GM21390 (cell line): ENCODE data around the gene RET.

Source experiments
- ATAC-seq: cut with Tn5 transposase; IDR thresholded peaks from one replicate; pipeline ENCODE4 v1.9.1; 2021; ENCODE audit not compliant: unreplicated experiment

The RET gene

GRCh38 chr10:43044448-43044921, 32.4 kb upstream of the RET start:
- no peak for ATAC-seq

- no peak for ATAC-seq
Measured at GRCh38 chr10:43044961-43045621, 31.8 kb upstream of the RET start.

DNA sequence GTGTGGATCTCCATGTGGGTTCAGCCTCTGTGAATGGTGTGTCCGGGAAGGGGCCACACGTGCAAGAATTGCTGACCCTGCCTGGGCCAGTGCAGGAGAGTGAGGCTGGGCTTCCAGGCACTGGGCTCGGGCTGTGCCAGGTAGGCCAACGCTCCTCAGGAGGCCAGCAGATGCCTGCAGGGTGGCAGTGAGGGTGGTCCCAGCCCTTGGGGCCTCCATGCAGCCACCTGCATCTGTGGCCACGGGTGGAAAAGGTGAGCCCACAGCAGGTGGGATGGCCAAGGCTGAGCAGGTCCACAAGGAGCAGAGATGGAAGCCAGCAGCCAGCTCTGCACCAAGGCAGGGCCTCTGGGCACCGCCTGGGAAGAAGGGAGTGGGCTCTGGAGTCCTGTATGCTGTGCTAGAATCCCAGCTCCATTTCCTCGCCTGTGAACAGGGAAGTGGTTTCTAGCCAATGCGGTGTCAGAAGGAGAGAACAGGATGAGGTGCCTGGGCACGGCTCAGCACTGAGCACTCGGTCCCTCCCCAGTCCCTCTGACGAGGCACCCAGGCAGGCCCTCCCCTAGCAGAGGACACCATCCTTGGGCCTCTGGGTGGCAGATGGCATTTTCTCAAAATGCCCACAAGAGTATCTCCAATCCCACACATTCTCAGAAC, 31.1 kb upstream of the RET start:
- ATAC-seq = no peak

GRCh38 chr10:43046288-43046991, 30.4 kb upstream of the RET start:
- ATAC-seq = no peak

DNA sequence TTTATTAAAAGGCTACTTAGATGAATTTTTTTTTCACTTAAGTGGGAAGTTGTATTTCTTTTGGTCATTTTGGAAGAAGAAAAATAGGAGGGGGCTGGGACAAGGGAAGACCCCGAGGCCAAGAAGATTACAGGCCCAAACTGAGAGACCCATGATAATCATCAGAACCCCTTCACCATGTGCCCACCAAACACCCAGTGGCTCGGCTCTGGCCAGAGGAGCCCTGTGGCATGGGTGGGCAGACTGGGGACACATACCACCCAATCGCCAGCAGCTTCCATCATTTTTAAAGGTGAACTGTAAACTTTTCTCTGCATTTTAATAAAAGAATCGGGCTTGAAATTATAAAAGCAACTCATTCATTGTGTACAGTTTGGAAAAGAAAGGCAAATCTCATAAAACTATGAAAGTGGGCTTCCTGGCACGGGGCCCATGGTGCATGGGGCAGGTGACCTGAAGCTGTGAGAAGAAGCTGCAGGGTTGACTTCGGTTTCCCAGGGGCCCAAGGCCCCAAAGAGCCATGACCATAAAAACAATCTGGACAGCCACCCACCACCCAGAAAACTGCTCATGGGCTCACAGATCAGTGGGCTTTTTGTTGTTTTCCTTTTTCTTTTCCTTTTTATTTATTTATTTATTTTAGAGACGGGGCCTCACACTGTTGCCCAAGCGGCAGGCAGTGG, 29.4 kb upstream of the RET start:
- ATAC-seq = no peak

DNA sequence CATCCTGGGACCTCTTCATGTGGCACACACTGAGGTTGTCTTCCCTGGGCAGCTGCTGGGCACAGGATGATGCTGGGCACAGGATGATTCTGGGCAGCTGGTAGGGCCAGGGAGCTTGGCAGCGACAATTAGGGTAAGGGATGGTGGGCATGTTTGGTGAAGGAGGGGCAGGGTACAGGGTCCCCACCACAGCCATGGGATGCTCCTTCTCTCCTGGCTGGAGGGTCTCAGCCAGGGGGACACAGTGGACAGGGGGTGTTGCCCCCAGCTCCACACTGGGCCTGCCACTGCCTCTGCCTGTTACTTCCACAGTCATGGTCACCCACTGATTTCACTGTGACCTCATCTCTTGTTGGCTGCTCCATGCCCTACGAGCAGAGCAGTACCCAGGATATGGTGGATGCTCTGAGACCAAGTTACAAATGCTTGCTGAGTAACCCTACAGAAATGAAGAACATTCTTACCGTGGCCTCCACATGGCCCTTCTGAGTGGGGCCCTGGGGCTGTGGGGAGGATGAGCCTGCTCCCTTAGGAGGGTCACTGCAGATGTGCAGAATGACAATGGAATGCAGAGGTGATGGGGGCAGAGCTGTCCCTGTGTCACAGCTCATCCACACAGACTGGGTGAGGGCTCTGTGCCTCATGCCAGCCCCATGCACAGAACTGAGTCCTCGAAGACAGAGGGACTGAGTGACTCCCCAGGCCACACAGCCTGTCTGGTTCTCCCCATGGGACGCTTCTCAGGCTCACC, 28.4 kb upstream of the RET start:
- no peak for ATAC-seq

DNA sequence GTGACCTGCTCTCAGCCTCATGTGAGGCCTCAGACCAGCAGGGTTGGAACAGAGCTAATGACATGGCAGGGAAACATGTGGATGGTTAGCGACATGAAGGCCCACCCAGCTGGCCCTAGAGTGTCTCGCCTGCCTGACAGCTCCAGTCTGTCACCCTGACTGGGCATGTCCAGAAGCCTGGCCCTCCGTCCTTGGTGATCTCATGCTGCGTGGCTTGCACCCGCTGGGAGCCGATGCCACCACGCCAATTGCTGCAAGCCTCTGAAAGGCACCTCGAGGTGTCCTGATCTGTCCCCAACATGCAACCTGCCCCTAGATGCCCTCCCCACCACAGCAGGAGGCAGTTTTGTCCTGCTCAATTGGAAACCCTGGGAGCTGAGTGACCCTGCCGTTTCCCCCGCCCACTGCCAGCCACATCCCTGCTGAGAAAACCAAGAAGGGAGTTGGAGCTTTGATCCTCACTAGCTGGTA, 27.8 kb upstream of the RET start:
- no peak for ATAC-seq

DNA sequence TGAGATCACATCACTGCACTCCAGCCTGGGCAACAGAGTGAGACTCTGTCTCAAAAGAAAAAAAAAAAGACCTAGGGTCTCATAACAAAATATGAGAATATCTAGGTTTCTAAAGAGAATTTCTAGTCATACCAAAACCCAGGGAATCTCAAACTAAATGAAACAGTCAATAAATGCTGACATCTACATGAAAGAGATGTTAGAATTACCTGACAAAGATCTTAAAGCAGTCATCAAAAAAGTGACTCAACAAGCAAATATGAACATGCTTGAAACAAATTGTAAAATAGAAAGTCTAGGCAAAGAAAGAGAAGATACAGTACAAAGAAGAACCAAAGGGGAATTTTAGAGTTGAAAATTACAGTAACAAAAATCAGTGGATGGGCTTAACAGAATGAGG, 26.9 kb upstream of the RET start:
- ATAC-seq = no peak

- no peak for ATAC-seq
Measured at GRCh38 chr10:43053825-43054224, 23.0 kb upstream of the RET start.

- no peak for ATAC-seq
Measured at GRCh38 chr10:43054593-43054992, 22.3 kb upstream of the RET start.

GRCh38 chr10:43055217-43055616, 21.7 kb upstream of the RET start:
- no peak for ATAC-seq

DNA sequence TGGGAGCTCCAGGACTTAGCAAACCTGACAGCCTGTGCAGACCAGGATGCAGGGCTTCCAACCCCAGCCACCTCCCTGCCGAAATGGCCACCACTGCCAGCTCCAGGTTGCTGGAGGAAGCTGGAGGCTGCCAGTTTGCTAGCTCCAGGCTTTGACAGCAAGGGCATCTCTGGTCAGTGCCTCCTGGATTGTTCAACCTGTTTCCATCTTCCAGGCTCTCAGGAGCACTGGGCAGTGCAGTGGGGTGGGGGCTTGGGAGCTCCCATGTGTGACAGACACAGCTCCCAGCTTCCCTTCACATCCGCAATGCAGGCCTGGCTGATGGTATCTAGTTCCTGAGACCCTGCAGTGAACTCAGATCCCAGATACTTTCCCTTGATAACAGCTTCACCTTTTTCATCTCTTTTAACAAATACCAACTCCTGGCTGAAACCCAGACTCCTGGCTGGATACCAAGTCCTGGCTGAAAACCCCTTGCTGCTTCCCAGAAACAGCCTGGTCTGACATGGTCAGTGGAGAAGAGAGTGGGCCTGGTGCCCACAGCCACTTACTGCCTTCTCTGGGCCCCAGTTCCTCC, 20.8 kb upstream of the RET start:
- no peak for ATAC-seq

GRCh38 chr10:43056568-43057011, 20.3 kb upstream of the RET start:
- ATAC-seq = no peak

DNA sequence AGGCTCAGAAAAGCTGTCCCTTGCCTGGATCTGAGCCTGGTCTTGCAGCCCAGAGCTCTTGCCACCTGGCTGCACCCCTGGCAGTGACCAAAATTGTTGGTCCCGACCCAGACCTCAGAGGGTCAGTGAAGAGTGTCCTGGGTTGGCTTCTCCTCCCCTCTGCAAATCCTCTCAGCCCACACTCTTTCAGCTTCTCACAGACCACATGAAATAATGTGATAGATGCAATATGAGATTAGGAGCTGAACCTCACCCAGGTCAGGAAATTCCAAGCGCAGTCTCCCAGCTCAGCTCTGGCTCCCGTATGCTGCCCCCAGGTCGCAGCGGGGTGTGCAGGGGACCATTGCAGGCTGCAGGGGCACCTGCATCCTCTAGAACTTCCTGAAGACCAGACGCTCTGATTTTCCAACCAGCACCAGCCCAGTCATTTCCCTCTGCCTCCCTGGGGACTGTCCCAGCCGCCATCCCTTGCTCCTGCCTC, 19.6 kb upstream of the RET start:
- no peak for ATAC-seq

GRCh38 chr10:43057831-43058340, 19.0 kb upstream of the RET start:
- ATAC-seq = no peak

DNA sequence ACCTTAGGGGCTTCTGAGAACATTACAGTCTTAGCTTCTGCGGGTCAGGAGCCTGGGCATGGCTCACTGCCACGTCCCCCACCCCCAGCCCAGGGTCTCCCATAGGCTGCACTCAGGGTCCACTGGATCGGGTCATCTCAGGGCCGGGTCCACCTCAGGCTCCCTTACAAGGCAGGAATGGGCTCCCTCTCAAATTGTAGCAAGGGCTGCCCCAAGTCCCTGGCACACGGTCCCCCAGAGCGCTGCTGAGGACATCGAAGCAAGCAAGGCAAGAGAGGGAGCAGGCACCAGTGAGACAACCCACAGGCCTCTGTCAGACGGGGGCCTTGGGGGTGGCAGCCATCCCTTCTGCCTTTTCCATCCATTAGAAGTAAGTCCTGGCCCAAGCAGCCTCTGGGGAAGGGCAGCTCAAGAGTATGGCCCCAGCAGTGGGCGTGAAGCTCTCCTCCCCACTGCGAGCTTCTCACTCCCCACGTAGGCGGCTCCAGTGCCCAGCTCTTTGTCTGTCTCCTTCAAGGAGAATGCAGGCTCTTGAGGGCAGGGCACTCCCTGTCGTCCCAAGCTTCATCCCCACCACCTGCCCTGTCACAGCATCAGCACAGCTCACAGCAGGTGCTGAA, 18.0 kb upstream of the RET start:
- no peak for ATAC-seq

GRCh38 chr10:43059336-43059720, 17.5 kb upstream of the RET start:
- no peak for ATAC-seq

- no peak for ATAC-seq
Measured at GRCh38 chr10:43059828-43060227, 17.0 kb upstream of the RET start.

- ATAC-seq = no peak
Measured at GRCh38 chr10:43060291-43060690, 16.6 kb upstream of the RET start.

- ATAC-seq = no peak
Measured at GRCh38 chr10:43061331-43061730, 15.5 kb upstream of the RET start.
